Measurements from ENCODE around the gene CNTNAP1. TPM values are rescaled to one million over a fixed set of nuclear protein-coding genes. Genes with fewer than 3 reads are reported as not detected.

The CNTNAP1 gene
- total and polyA plus RNA-seq, 9 of the 15 experiments (the other 6 are each of a cell fraction or from before 2014, with no cell fraction given): 0.10 to 1.8 (median 0.62) TPM

- TF ChIP-seq PURB (CRISPR knock-in tag; IDR thresholded peaks at IDR 0.05; ENCODE audit: low read depth) (no peak), CBFB (CRISPR knock-in tag; IDR thresholded peaks at IDR 0.05) (no peak), SRSF7 (optimal IDR thresholded peaks at IDR 0.05; ENCODE audit: low read depth, low read length) (no peak), ZNF592 (IDR thresholded peaks at IDR 0.05) (peak; percentile 91), ZNF668 (CRISPR knock-in tag; IDR thresholded peaks at IDR 0.05) (no peak), FUS (optimal IDR thresholded peaks at IDR 0.05; ENCODE audit: low read depth, low read length) (no peak)
Observed at GRCh38 chr17:42744806-42745617, 62.7 kb downstream of the CNTNAP1 start, which contains the start of gene EZH1 (continued).

Measured in K562 (cell line).